ENCODE measurements around the gene CA10.

CA10 gene

GRCh38 chr17:52048137-52048898 lies 110.2 kb downstream of the CA10 start:
- ATAC-seq (replicated peaks), result no peak
- no peak for DNase-seq
- Mint-ChIP-seq H3K27ac (no peak overlapping the region), H3K4me1 (no peaks in the 10 kb centered on the region), H3K36me3 (no peaks in the 10 kb centered on the region), H3K4me3 (no peak overlapping the region), H3K9me3 (peaks cover 0 to 7% of the 10 kb centered on the region in 2 donors), H3K27me3 (no peaks in the 10 kb centered on the region)

- Mint-ChIP-seq H3K36me3 (no peaks in the 10 kb centered on the region), H3K27me3 (no peaks in the 10 kb centered on the region), H3K27ac (no peak overlapping the region), H3K4me3 (no peak overlapping the region), H3K4me1 (no peaks in the 10 kb centered on the region), H3K9me3 (peaks cover 0 to 6% of the 10 kb centered on the region in 2 donors)
- DNase-seq, result no peak
- ATAC-seq (replicated peaks), result no peak
These were observed 111.4 kb downstream of the CA10 start for GRCh38 chr17:52047086-52047485.

GRCh38 chr17:52041123-52041617 lies 117.3 kb downstream of the CA10 start:
- ATAC-seq (replicated peaks), result no peak
- DNase-seq, result no peak
- Mint-ChIP-seq H3K9me3 (peaks cover 0 to 6% of the 10 kb centered on the region in 2 donors), H3K4me1 (no peaks in the 10 kb centered on the region), H3K27me3 (no peaks in the 10 kb centered on the region), H3K4me3 (no peak overlapping the region), H3K27ac (no peak overlapping the region), H3K36me3 (no peaks in the 10 kb centered on the region)

- H3K36me3 Mint-ChIP-seq, result no peaks in the 10 kb centered on the region
- no peak overlapping the region for H3K27ac Mint-ChIP-seq
- peaks cover 0 to 1% of the 10 kb centered on the region in 2 donors for H3K9me3 Mint-ChIP-seq
- ATAC-seq (replicated peaks) (no peak), DNase-seq (no peak)
- H3K4me1 Mint-ChIP-seq, result no peaks in the 10 kb centered on the region
- no peaks in the 10 kb centered on the region for H3K27me3 Mint-ChIP-seq
- no peak overlapping the region for H3K4me3 Mint-ChIP-seq
These were observed 122.1 kb downstream of the CA10 start for GRCh38 chr17:52036416-52036815.

- H3K4me3 Mint-ChIP-seq, result no peak overlapping the region
- no peaks in the 10 kb centered on the region for H3K36me3 Mint-ChIP-seq
- no peak for ATAC-seq (replicated peaks)
- no peaks in the 10 kb centered on the region for H3K4me1 Mint-ChIP-seq
- DNase-seq, result no peak
- no peaks in the 10 kb centered on the region for H3K27me3 Mint-ChIP-seq
- H3K27ac Mint-ChIP-seq, result no peak overlapping the region
- no peaks in the 10 kb centered on the region for H3K9me3 Mint-ChIP-seq
These were observed 123.1 kb downstream of the CA10 start for GRCh38 chr17:52035336-52035915.

DNA sequence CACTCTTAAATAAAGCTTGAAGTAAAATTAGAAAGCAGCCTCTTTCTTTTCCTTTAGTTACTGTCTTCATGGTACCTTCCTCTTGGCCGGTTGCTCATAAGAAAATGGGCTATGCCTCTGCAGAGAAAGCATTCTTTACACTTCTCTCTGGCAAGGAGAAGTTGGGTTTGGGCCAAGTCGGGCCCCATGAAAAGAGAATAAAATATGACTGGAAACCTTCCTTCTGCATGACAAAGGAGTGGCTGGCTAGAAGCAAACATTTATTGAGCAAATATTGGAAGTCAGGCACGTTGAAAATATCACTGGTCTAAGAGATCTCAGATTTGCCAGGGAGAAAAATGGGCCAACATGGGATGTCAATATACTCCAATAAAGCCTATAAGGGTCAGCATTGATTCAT lies 126.1 kb downstream of the CA10 start:
- Mint-ChIP-seq H3K36me3 (no peaks in the 10 kb centered on the region), H3K27me3 (no peaks in the 10 kb centered on the region)
- no peak for ATAC-seq (replicated peaks)

GRCh38 chr17:52030052-52030451 lies 128.5 kb downstream of the CA10 start:
- no peak overlapping the region for H3K4me3 Mint-ChIP-seq
- H3K27me3 Mint-ChIP-seq, result no peaks in the 10 kb centered on the region
- no peak for DNase-seq
- H3K4me1 Mint-ChIP-seq, result no peaks in the 10 kb centered on the region
- no peaks in the 10 kb centered on the region for H3K36me3 Mint-ChIP-seq
- no peak overlapping the region for H3K27ac Mint-ChIP-seq
- H3K9me3 Mint-ChIP-seq, result peaks cover 3% of the 10 kb centered on the region in 2 donors
- ATAC-seq (replicated peaks), result no peak

More for the DNA sequence above, 126.1 kb downstream of the CA10 start:
- no peak overlapping the region for H3K4me3 Mint-ChIP-seq
- no peak for DNase-seq
- no peak overlapping the region for H3K27ac Mint-ChIP-seq
- no peaks in the 10 kb centered on the region for H3K4me1 Mint-ChIP-seq
- peaks cover 3% of the 10 kb centered on the region in 2 donors for H3K9me3 Mint-ChIP-seq

GRCh38 chr17:52027620-52028295 lies 130.8 kb downstream of the CA10 start:
- DNase-seq (no peak), ATAC-seq (replicated peaks) (no peak)
- Mint-ChIP-seq H3K27ac (no peak overlapping the region), H3K36me3 (no peaks in the 10 kb centered on the region), H3K4me3 (no peak overlapping the region), H3K9me3 (peaks cover 3 to 4% of the 10 kb centered on the region in 2 donors), H3K4me1 (no peaks in the 10 kb centered on the region), H3K27me3 (no peaks in the 10 kb centered on the region)

DNA sequence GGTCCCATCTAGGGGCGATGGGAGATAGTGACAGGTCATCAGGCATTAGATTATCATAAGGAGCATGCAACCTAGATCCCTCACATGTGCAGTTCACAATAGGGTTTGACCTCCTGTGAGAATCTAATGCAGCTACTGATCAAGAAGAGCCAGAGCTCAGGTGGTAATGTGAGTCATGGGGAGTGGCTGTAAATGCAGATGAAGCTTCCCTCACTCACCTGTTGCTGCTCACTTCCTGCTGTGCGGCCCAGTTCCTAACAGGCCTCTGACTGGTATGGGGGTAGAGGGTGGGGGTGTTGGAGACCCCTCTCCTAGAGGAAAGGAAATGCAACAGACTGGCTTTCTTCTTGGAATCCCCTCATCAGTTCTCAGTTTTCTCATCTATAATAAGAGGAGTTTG lies 131.4 kb downstream of the CA10 start:
- no peak overlapping the region for H3K27ac Mint-ChIP-seq
- peaks cover 0 to under 1% of the 10 kb centered on the region in 2 donors for H3K27me3 Mint-ChIP-seq
- peaks cover 3 to 6% of the 10 kb centered on the region in 2 donors for H3K9me3 Mint-ChIP-seq
- no peaks in the 10 kb centered on the region for H3K4me1 Mint-ChIP-seq
- ATAC-seq (replicated peaks) (no peak), DNase-seq (no peak)
- H3K4me3 Mint-ChIP-seq, result no peak overlapping the region
- H3K36me3 Mint-ChIP-seq, result no peaks in the 10 kb centered on the region

GRCh38 chr17:52026075-52026474 lies 132.4 kb downstream of the CA10 start:
- ATAC-seq (replicated peaks), result no peak
- Mint-ChIP-seq H3K36me3 (no peaks in the 10 kb centered on the region), H3K4me1 (no peaks in the 10 kb centered on the region), H3K4me3 (no peak overlapping the region), H3K27ac (no peak overlapping the region), H3K9me3 (peaks cover 3 to 6% of the 10 kb centered on the region in 2 donors), H3K27me3 (peaks cover 0 to 5% of the 10 kb centered on the region in 2 donors)
- DNase-seq, result no peak

- peaks cover 0 to 5% of the 10 kb centered on the region in 2 donors for H3K27me3 Mint-ChIP-seq
- H3K27ac Mint-ChIP-seq, result no peak overlapping the region
- no peak for DNase-seq
- no peak overlapping the region for H3K4me3 Mint-ChIP-seq
- H3K36me3 Mint-ChIP-seq, result no peaks in the 10 kb centered on the region
- H3K4me1 Mint-ChIP-seq, result no peaks in the 10 kb centered on the region
- peaks cover 6 to 7% of the 10 kb centered on the region in 2 donors for H3K9me3 Mint-ChIP-seq
- ATAC-seq (replicated peaks), result no peak
These were observed 133.3 kb downstream of the CA10 start for GRCh38 chr17:52025236-52025635.

DNA sequence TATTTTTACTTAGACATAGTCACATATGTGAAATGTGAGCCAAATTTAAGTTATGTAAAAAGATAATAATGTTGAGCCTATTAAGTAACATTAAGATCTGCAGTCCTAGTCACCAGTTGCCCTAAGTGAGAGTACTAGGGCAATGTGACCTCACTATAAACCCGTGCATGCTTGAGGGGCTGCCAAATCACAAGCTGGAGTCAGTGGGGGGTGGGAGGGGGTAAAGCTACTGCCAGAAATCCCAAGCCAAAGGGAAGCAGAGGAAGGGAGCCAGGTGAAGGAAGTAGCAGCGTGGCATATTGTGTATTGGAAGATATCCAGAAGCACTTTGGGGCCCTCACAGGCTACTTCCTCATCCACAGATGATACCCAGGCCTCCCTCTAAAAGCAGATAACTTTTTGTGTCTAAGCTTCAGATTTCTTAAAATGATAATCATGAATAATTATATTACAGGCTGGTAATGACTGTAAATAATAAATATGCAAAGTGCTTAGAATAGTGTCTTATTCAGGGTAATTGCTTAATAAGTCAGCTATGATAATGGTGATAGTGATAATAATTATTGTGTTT lies 134.1 kb downstream of the CA10 start:
- peaks cover 3 to 4% of the 10 kb centered on the region in 2 donors for H3K9me3 Mint-ChIP-seq

DNA sequence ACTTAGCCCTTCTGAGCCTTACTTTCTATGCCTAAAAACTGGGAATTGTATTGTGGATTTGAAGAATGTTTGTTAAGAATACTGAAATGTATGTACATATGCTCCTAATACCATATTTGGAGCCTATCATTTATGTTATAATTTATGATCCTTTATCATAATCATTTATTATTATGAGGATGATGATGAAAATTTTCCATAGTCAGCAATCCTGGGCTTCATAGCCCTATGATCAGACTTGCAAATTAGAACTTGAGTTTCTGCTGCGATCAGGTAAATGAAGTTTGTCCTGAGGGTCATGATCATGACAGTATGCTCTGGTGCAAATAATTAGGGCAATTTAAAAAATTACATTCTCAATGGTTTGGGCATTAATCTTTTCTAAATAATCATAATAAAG lies 147.4 kb downstream of the CA10 start:
- no peak for ATAC-seq (replicated peaks)
- H3K9me3 Mint-ChIP-seq, result peaks cover 0 to 4% of the 10 kb centered on the region in 2 donors

More for the DNA sequence above, 134.1 kb downstream of the CA10 start:
- Mint-ChIP-seq H3K27me3 (peaks cover 0 to 5% of the 10 kb centered on the region in 2 donors), H3K4me3 (no peak overlapping the region), H3K4me1 (no peaks in the 10 kb centered on the region), H3K27ac (no peak overlapping the region), H3K36me3 (no peaks in the 10 kb centered on the region)
- DNase-seq (no peak), ATAC-seq (replicated peaks) (no peak)

GRCh38 chr17:51999654-52000053 lies 158.9 kb downstream of the CA10 start:
- H3K27me3 Mint-ChIP-seq, result no peaks in the 10 kb centered on the region
- no peak for ATAC-seq (replicated peaks)
- H3K36me3 Mint-ChIP-seq, result no peaks in the 10 kb centered on the region
- no peak for DNase-seq
- no peak overlapping the region for H3K4me3 Mint-ChIP-seq
- no peaks in the 10 kb centered on the region for H3K4me1 Mint-ChIP-seq
- H3K27ac Mint-ChIP-seq, result no peak overlapping the region
- peaks cover 0 to 2% of the 10 kb centered on the region in 2 donors for H3K9me3 Mint-ChIP-seq

More for the DNA sequence above, 147.4 kb downstream of the CA10 start:
- no peaks in the 10 kb centered on the region for H3K36me3 Mint-ChIP-seq
- no peak overlapping the region for H3K27ac Mint-ChIP-seq
- no peaks in the 10 kb centered on the region for H3K27me3 Mint-ChIP-seq
- H3K4me3 Mint-ChIP-seq, result no peak overlapping the region
- H3K4me1 Mint-ChIP-seq, result no peaks in the 10 kb centered on the region
- no peak for DNase-seq
